ENCODE measurements around the gene TXNL4B. TPM values are rescaled to one million over a fixed set of nuclear protein-coding genes. Genes with fewer than 3 reads are reported as not detected.

Gene TXNL4B
- polyA plus RNA-seq, 3 donors, result 6.4 to 10.9 (median 7.0) TPM

DNA sequence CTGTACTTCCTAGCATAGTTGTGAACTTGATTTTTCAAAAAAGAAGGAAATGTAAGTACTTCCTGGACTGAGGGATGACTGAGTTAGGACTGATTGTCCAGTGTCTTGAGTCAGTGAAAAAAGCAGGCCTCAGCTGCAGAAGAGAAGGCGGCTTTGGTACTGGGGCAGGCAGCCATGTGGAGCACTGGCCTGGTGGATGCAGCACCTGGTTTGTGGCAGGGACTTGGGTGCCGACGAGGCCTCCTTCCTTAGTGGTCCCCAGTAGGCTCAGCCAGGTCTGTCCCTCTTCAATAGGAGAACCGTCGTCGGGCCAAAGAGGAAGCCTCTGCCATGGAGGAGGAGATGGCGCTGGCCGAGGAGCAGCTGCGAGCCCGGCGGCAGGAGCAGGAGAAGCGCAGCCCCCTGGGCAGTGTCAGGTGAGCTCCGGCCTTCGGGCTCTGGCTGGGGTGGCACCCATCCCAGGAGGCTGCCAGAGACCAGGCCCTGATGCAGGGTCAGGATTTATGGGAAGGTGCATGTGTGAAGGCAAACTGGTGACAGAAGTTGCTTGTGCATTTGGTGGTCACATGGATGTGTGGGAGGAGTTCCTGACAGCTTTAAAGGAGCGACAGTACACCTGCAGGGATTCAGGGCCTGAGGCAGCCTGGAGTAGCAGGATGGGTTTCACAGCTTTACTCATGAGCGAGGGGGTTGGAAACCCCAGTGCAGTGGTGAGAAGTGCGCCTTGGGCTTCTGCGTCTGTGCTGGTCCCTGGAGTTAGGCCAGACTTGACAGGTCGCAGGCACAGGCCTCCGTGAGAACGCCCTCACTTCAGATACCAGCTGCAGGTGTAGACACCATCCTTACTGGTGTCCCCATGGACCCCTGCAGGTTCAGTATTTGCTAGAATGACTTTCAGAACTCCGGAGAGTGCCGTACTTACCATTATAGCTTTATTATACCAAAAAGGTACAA is 17.5 kb upstream of the TXNL4B start:
- H3K9ac ChIP-seq (ENCODE audit: insufficient read depth, low read length, poor library complexity, severe bottlenecking), result no peak overlapping the region
- H3K9me3 ChIP-seq (replicated peaks in 1 of 2; ENCODE audit: control insufficient read depth in 1 of 2, insufficient read depth in 1 of 2, low read length in 2 of 2), result no peaks in the 10 kb centered on the region
- H3K27me3 Mint-ChIP-seq (ENCODE audit: low read depth in 3 of 3), result no peaks in the 10 kb centered on the region
- H3K27me3 ChIP-seq (ENCODE audit: control insufficient read depth in 2 of 2, insufficient read depth in 2 of 2, low read length in 2 of 2), result no peaks in the 10 kb centered on the region
- DNase-seq, result no peak
- no peaks in the 10 kb centered on the region for H4K20me1 ChIP-seq (ENCODE audit: insufficient read depth, low read length)
- TF ChIP-seq, protein P1, sequence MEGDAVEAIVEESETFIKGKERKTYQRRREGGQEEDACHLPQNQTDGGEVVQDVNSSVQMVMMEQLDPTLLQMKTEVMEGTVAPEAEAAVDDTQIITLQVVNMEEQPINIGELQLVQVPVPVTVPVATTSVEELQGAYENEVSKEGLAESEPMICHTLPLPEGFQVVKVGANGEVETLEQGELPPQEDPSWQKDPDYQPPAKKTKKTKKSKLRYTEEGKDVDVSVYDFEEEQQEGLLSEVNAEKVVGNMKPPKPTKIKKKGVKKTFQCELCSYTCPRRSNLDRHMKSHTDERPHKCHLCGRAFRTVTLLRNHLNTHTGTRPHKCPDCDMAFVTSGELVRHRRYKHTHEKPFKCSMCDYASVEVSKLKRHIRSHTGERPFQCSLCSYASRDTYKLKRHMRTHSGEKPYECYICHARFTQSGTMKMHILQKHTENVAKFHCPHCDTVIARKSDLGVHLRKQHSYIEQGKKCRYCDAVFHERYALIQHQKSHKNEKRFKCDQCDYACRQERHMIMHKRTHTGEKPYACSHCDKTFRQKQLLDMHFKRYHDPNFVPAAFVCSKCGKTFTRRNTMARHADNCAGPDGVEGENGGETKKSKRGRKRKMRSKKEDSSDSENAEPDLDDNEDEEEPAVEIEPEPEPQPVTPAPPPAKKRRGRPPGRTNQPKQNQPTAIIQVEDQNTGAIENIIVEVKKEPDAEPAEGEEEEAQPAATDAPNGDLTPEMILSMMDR (IDR thresholded peaks at IDR 0.05), result no peak
- H3K4me1 ChIP-seq (ENCODE audit: control insufficient read depth in 1 of 2, insufficient read depth in 2 of 2, low read length in 2 of 2), result no peaks in the 10 kb centered on the region
- H3K4me3 Mint-ChIP-seq, result no peak overlapping the region
- 99% methylated on average over 22 of the region's 23 CpGs for WGBS (ENCODE audit: insufficient coverage)
- H3K9me3 Mint-ChIP-seq, result peaks cover 0 to 5% (median 1%) of the 10 kb centered on the region in 7 donors
- no peak overlapping the region for H3K4me2 ChIP-seq (replicated peaks; ENCODE audit: extremely low read depth, low read length, poor library complexity, severe bottlenecking)
- H3K36me3 Mint-ChIP-seq, result peaks cover 83 to 84% of the 10 kb centered on the region in 2 donors
- peaks cover 75 to 79% of the 10 kb centered on the region in 2 donors for H3K36me3 ChIP-seq (replicated peaks in 1 of 2; ENCODE audit: control insufficient read depth in 1 of 2, insufficient read depth in 2 of 2, low read length in 2 of 2)
- no peak overlapping the region for H3K27ac ChIP-seq (ENCODE audit: low read depth in 1 of 2, low read length in 2 of 2)
- peak overlapping the region in 3 of 7 donors; percentile 0 to 64 (median 5) for H3K27ac Mint-ChIP-seq
- intact Hi-C loops (cut with micrococcal nuclease), result no loop called here
- H2AFZ ChIP-seq (ENCODE audit: insufficient read depth, low read depth, low read length, poor library complexity, severe bottlenecking), result no peak overlapping the region
- H3K4me3 ChIP-seq (replicated peaks in 1 of 3; ENCODE audit: low read depth in 2 of 3, low read length in 3 of 3), result no peak overlapping the region
- no peaks in the 10 kb centered on the region for H3K79me2 ChIP-seq (ENCODE audit: insufficient read depth, low read length)
- no peaks in the 10 kb centered on the region for H3K4me1 Mint-ChIP-seq

DNA sequence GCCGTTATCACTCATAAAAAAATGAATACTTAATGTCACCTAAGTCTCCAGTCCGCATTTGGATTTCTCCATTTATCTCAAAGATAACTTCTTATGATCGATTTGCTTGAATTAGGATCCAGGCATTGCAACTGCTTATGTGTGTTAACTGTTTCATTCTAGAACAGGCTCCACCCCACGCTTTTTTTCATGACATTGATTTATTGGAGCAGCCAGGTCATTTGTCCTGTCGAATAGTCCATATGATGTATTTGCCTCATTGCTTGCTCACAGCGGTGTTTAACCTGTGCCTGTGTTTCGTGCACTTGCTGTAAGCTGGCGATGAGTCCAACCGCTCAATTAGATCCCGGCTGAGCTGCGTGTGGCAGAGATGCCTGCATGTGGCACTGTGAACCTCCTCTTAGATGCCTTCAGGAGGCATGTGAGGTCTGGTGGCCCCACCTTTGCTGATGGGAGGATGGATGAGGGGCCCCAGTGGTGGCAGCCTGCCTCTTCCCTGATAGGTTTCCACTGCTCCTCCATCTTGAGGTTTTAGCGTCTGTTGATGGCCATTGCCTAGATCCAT is 16.6 kb upstream of the TXNL4B start:
- no peaks in the 10 kb centered on the region for H3K27me3 Mint-ChIP-seq (ENCODE audit: low read depth in 3 of 3)
- intact Hi-C loops (cut with micrococcal nuclease), result no loop called here
- peaks cover 0 to 2% (median 0%) of the 10 kb centered on the region in 7 donors for H3K9me3 Mint-ChIP-seq
- Histone ChIP-seq H3K27ac (ENCODE audit: low read depth in 1 of 2, low read length in 2 of 2) (no peak overlapping the region), H4K20me1 (ENCODE audit: insufficient read depth, low read length) (no peaks in the 10 kb centered on the region), H3K4me2 (replicated peaks; ENCODE audit: extremely low read depth, low read length, poor library complexity, severe bottlenecking) (no peak overlapping the region), H3K4me3 (replicated peaks in 1 of 3; ENCODE audit: low read depth in 2 of 3, low read length in 3 of 3) (no peak overlapping the region), H2AFZ (ENCODE audit: insufficient read depth, low read depth, low read length, poor library complexity, severe bottlenecking) (no peak overlapping the region), H3K27me3 (ENCODE audit: control insufficient read depth in 2 of 2, insufficient read depth in 2 of 2, low read length in 2 of 2) (no peaks in the 10 kb centered on the region), H3K9me3 (replicated peaks in 1 of 2; ENCODE audit: control insufficient read depth in 1 of 2, insufficient read depth in 1 of 2, low read length in 2 of 2) (no peaks in the 10 kb centered on the region), H3K36me3 (replicated peaks in 1 of 2; ENCODE audit: control insufficient read depth in 1 of 2, insufficient read depth in 2 of 2, low read length in 2 of 2) (peaks cover 84 to 88% of the 10 kb centered on the region in 2 donors), H3K79me2 (ENCODE audit: insufficient read depth, low read length) (no peaks in the 10 kb centered on the region), H3K9ac (ENCODE audit: insufficient read depth, low read length, poor library complexity, severe bottlenecking) (no peak overlapping the region), H3K4me1 (ENCODE audit: control insufficient read depth in 1 of 2, insufficient read depth in 2 of 2, low read length in 2 of 2) (no peaks in the 10 kb centered on the region)
- WGBS (ENCODE audit: insufficient coverage), result 96% methylated on average over 10 of the region's 12 CpGs
- TF ChIP-seq, protein P1 (IDR thresholded peaks at IDR 0.05), result no peak
- H3K4me1 Mint-ChIP-seq, result no peaks in the 10 kb centered on the region
- no peak for DNase-seq
- peaks cover 90 to 93% of the 10 kb centered on the region in 2 donors for H3K36me3 Mint-ChIP-seq
- no peak overlapping the region for H3K4me3 Mint-ChIP-seq
- no peak overlapping the region for H3K27ac Mint-ChIP-seq

All from CD14-positive monocyte (primary cell).